ENCODE measurements around the gene KPNB1.

Gene KPNB1

GRCh38 chr17:47714773-47715396 is 65.2 kb downstream of the KPNB1 start:
- DNase-seq: no peak

DNA sequence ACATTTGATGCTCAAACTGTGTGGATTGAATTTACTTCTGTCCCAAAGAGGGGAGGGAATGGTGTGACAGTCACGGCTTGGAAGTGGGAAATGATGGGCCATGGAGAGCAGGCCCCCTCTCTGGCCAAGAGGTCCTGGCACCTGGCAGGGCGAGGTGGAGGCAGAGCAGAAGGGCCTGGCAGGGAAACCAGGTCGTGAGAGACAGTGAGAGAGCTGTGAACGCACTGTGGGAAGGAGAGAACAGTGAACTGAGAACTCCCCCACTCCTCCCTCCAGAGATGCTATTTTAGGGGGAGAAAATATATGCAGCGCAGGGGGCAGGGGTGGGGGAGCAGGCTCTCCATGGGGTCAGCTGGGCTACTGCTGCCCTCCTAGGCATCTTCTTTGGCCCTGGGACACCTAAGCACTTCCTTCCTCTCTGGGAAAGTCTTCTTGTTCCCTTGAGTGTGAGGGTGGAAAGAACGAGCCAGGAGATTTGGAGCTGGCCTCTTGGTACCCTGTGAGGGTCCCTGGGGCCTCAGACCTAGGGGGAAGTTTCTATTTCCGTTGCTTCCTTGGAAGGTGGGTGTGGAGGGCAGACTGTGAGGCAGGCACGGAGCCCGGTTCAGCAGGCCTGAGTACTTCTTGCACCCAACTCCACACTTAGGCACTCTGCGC is 66.1 kb downstream of the KPNB1 start:
- no peak for DNase-seq

DNA sequence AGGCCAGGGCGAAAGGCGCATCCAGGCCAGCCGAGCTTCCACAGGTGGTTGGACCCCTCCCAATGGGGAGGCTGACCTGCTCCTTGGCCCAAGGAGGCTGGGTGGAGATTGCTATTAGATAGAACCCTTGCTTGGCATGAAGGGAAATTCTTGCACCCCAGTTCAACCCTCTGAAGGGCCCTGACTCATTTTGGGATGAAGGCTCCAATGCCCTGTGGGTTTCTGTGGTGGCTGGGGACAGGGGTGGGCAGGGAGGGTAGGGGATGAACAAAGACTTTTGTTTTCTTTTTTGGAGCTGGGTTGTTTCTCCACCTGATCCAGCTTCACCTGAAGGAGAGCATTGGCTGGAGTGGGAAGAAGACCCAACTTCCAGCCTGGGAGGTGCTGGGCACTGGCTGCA is 66.7 kb downstream of the KPNB1 start:
- DNase-seq: no peak

DNA sequence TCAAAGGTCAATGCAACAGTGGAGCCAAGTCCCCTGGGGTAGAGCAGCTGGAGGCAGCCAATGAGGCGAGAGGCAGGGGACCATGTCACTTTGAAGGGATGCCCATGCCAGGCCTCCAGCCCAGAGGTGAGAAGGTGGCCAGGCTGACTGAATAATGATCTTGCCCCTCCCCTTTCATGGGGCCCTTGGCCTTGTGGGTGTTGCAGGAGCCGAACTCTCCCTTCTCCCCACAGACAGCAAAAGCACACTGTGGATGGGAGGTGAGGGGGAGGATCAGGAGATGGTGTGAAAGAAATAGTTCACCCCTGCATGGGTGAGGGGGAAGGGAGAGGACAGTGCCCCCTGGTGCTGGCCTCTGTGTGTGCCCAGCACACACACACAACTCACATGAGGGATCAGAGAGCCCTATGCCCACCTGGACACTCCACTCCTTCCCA is 67.6 kb downstream of the KPNB1 start:
- no peak for DNase-seq

DNA sequence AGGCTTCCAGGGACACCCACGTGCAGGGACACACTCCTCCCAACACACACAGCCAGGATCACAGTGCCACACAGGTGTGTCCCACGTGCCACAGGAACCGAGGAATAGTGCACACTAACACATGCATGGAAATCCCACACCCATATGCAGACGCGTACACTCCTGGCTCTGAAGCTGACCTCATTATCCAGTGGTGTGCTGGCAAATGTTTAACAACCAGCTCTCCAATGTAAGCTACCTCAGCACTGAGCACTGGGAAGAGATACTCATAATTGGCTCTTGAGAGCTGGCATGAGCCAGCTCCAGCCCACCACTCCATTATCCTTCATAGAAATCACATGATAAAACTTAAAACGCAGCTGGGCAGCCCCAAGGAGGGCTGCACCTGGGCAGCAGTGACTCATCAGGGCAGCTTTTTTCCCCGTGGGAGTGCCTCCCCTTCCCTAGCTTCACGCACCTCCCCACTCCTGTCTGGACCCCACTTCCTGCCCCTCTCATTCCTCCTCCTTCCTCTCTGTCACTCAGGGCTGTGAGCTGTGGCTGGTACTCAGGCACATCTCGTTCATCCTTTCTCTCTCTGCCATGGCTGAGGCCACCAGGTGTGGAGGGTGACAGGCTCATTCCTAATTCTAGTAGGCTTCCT is 68.4 kb downstream of the KPNB1 start:
- DNase-seq: no peak

- no peak for DNase-seq
Observed at GRCh38 chr17:47718634-47719405, 69.1 kb downstream of the KPNB1 start.

- DNase-seq: peak; percentile 95
Observed at GRCh38 chr17:47719411-47720152, 69.9 kb downstream of the KPNB1 start.

GRCh38 chr17:47720196-47720595 is 70.5 kb downstream of the KPNB1 start:
- DNase-seq: no peak

DNA sequence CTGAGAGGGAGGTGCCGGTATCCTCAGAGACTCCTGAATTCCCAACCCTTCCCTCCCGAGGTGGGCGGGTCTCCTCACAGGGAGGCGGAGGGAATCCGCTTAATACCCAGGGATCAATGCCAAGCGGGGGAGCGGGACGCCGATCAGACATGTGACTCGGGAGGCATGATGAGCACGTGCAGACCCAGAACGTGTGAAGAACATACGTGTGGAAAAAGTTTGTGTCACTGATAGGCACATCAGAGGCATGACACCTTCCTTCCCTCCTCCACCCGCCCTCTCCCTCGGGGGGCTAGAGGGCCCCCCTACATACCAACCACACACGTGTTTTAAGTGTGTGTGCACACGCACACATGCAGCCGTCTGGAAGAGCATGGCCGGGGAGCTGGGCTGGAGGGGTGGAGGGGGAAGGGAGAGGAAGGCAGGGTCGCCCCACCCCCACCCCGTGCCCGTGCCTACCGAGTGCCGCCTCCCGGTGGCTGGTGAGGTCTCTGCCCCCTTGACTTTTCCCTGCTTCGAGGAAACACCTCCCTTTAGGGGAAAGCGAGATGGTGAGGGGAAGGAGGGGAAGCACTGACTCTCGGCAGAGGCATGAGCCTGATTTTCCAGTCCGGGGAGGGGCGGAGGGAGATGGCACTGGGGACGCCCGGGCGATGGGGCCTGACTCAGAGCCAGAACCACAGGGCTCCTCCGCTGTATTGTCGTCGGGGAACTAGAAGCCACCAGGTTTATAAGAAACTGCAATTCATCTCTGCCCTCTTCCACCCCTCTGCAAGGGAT is 71.2 kb downstream of the KPNB1 start:
- peak; percentile 98 for DNase-seq

DNA sequence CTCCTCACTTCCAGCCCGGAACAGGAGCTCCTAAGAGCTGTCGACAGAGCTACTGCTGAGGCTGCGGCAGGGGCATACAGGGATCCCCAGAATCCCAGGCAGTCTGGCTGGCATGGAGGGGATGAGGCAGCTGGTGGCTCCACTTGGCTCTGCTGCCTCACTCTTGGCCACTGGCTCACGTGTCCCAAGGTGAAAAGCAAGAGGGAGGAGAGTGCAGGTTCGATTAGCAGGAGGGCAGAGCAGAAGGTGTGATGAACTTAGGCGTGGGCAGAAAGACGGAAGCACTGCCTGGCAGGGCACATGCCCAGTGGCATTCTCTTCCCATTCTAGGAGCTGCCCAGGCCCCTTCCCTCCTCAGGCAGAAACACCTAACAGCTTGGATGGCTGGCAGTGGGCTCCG is 72.0 kb downstream of the KPNB1 start:
- DNase-seq: no peak

- DNase-seq: no peak
Observed at GRCh38 chr17:47724705-47725104, 75.0 kb downstream of the KPNB1 start.

GRCh38 chr17:47725446-47726111 is 75.9 kb downstream of the KPNB1 start:
- no peak for DNase-seq

- no peak for DNase-seq
Observed at GRCh38 chr17:47726796-47727703, 77.3 kb downstream of the KPNB1 start.

- no peak for DNase-seq
Observed at GRCh38 chr17:47727704-47728036, 78.0 kb downstream of the KPNB1 start.

DNA sequence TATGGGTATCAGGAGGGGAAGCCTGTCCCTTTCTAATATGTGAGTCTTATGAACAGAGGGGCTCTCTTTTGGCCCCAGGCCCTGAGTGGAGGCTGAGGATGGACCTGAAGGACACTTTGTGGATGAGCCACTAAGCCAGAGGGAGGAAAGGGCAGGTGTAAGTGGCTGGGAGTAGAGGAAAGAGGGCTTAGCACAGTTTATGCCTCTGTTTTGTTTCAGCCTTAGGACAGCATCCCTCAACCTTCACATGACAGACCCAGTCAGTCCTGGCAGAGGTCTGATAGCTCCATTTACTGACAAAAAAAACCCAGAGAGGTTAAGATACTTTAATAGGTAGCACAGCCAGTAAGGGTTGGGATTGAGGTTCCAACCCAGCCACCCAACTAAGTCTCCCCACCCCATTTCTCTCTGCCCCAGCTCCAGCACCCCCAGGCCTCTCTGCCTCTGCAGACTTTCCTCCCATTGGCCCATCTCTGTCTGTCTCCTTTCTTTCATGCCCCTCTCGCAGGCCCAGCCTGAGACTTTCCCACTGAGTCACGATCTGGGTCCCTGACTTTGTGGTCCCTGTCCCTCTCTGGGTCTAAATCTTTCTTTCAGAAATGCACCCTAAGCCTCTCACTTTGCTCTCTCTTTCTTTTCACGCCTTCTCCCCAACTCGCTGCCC is 78.6 kb downstream of the KPNB1 start:
- DNase-seq: no peak

DNA sequence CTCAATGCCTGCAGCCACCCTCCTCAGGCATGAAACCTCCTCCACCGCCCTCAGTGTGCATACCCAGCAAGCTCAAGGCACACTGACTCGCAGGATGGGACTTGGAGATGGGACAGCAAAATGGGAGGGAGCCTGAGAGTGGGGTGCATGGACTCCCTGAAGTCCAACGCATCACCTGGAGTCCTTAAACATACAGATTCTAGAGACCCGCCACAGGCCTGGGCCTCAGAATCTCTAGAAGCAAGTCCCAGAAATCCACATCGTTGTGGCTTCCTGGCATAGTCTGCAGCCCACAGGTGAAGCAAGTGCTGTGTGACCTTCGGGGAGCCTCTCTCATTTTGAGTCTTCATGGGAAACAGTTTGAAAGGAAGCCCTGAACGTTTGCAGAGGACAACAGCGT is 79.8 kb downstream of the KPNB1 start:
- DNase-seq: no peak

DNA sequence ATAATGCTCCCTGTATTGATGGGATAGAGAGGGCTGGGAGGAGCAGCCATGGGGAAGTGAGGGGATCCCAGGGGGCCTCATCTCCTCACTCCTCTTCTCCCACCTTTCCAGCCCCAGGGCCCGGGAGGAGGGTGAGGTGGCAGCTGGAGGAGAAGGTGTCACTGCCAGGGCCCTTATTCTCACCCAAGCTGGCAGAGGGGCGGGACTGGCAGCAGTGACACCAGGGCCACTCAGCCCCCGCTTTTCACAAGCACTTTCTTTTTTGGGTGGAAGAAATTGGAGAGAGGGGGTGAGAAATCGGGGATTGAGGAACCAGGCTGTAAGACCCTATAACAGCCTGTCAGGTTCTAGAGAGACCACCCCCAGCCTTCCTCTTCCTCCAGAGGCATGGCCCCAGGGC is 81.0 kb downstream of the KPNB1 start:
- DNase-seq: no peak

GRCh38 chr17:47731396-47731795 is 81.7 kb downstream of the KPNB1 start:
- DNase-seq: no peak

DNA sequence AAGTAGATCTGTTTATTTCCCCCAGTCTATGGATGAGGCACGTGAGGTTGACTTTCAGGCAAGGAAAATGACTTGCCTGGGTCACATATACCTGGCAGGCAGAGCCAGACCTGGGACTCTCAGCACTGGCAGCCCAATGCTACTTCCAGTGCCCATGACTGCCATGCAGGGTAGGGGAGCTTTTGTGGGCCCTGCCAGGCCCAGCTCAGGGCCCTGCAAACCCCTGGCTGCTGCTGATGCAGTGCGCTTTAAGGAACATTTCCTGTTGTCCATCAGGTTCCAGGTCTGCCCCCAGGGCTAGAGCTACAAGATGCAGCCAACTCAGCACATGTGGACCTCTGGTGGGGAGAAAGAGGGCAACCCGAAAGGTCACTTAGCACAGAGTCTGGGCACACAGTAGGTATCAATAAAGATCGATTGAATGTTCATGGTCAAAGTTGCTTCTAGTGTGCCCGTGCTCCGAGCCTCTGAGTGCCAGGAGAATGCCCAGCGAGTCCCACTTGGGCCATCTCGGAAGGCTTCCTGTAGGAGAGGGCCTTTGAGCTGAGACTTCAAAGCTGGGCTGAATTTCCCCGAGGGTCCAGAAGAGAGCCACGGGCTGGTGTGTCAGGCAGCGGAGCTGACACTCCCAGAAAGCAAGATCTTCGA is 82.8 kb downstream of the KPNB1 start:
- no peak for DNase-seq
